ENCODE results near the gene SRSF7. TPM values are rescaled to one million over a fixed set of nuclear protein-coding genes. Genes with fewer than 3 reads are reported as not detected.
"Not testable (repeated sequence)": the region's sequence is repeated elsewhere in the genome, so short reads cannot be mapped to it uniquely, and the experiment has no call there.

SRSF7 gene
- 274 TPM for polyA plus RNA-seq (2012; ENCODE audit: missing spikeins)

DNA sequence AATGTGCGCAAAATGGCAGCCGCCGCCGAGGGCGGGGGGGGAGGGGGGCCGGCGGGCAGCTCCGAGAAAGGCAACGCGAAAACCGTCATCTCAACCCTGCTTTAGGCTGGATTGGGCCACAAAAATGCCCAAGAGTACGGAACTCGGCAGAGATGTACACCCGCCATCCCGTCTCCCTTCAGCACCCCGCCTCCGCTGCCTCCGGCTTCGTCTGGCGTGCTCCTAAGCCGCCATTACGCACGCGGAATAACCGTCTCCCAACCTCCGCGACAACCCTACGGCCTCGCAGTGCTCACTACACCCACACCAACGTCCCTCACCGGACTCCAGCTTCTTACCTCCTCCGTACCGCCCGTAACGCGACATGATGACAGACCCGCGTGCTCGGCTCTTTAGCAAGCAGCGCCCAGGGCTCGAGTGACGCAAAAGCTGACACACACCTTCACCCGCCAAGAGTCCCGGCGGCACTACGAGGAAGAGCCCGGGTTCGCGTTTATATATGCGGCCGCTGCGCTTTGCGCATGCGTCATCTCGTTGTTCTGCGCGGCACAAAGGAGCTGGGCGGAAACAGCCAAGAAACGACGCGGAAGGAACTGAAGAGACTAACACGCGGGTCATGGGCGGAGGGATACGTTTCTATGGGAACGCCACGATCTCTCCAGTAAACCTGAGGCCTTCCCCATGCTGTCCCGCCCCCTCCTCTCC lies at the start of gene SRSF7:
SRSF7 (minus strand) TSS at position 471 of the 705 bp plus-strand sequence; CDS start at position 366, 105 bp downstream.
- DNase-seq (ENCODE audit: insufficient read length) (peak; percentile 86), FAIRE-seq (peak; percentile 99)
- TF ChIP-seq POLR2AphosphoS5 (IDR thresholded peaks at IDR 0.05; ENCODE audit: low read depth, low read length) = peak; percentile 100
- peak; percentile 100 for TF ChIP-seq POLR2A (IDR thresholded peaks at IDR 0.05; ENCODE audit: low read depth, low read length)
- TF ChIP-seq TAF1 (IDR thresholded peaks at IDR 0.05; ENCODE audit: borderline replicate concordance, low read depth, low read length) = peak; percentile 99

DNA sequence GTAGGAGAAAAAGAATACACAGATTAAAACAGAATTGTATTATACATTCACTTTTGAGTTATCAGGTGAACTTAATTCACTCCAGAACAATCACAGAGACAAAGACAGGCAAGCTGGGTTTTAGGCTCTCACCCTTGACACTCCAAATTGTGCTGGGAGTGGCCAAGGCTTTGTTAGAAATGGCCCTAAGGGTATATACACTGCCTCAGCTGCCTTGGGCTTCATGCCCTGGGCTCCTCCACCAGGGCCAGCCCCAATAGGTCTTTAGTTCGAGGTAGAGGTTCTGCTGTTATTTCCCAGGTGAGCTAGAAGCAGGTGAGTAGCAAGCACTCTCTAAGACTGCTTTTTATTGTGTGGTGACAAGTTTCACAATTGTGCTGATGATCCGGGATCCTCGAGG lies 46.8 kb upstream of the SRSF7 start:
- DNase-seq (ENCODE audit: insufficient read length) (no peak), FAIRE-seq (no peak)
- no peak for TF ChIP-seq POLR2AphosphoS5 (IDR thresholded peaks at IDR 0.05; ENCODE audit: low read depth, low read length)
- TF ChIP-seq TAF1 (IDR thresholded peaks at IDR 0.05; ENCODE audit: borderline replicate concordance, low read depth, low read length) = no peak
- TF ChIP-seq POLR2A (IDR thresholded peaks at IDR 0.05; ENCODE audit: low read depth, low read length) = no peak

DNA sequence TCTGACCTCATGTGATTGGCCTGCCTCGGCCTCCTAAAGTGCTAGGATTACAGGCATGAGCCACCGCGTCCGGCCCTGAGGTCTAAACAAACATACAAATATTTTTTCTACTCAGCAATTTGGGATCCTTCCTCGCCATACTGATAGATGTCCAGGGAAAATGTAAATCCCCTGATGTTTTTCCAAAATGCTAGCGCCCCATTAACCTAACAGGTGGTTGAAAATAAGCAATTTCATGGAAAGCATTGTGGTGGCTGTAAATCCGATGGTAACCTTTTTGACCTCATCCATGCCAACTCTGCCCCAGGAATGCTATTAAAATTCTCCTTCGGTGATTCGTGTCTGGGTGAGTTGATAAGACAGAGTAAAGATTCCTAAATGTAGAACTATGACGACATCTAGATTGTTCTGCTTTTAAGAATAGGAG lies 46.1 kb upstream of the SRSF7 start:
- TF ChIP-seq POLR2A (IDR thresholded peaks at IDR 0.05; ENCODE audit: low read depth, low read length) = no peak
- no peak for TF ChIP-seq TAF1 (IDR thresholded peaks at IDR 0.05; ENCODE audit: borderline replicate concordance, low read depth, low read length)
- no peak for TF ChIP-seq POLR2AphosphoS5 (IDR thresholded peaks at IDR 0.05; ENCODE audit: low read depth, low read length)
- DNase-seq (ENCODE audit: insufficient read length) (no peak), FAIRE-seq (no peak)

DNA sequence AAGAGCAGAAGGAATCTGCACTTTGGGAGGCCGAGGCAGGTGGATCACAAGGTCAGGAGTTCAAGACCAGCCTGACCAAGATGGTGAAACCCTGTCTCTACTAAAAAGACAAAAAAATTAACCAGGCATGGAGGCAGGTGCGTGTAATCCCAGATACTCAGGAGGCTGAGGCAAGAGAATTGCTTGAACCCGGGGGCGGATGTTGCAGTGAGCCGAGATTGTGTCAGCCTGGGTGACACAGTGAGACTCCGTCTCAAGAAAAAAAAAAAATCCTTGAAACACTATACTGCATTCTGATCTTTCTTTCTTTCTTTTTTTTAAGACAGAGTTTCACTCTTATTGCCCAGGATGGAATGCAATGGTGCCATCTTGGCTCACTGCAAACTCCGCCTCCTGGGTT lies 43.9 kb upstream of the SRSF7 start:
- DNase-seq (ENCODE audit: insufficient read length); FAIRE-seq: not testable (repeated sequence)

DNA sequence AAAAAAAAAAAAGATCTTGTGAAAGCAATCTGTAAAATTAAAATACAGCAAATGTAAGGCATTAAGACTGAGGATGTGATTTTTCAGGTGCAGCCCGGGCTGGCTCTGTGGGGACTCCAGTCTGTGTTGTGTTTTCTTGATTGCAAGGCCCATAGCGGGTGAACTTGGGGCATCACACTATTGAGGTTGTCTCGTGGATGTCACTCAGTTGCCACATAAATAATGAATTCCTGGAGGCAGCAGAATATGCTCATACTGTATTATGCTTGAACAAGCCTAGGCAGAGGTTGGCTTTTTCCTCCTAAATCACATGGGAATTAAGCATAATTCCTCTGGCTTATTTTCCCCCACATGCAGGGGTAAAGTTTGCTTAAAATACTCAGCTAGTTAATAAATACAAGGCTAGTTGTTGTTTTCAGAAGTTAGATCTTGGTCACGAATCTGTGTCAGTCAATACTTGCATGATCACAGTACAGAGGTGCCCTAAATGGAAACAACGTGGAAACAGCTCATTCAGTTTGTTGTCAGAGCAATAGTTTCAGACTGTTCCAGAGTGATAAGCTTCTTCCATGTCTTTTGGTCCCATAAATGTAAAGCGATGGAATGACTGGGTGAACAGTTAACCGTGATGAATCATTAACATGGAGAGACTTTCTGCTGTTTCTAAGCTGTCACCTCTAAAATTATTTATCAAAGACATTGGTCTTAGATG lies 43.2 kb upstream of the SRSF7 start:
- DNase-seq (ENCODE audit: insufficient read length) (no peak), FAIRE-seq (no peak)
- TF ChIP-seq POLR2A (IDR thresholded peaks at IDR 0.05; ENCODE audit: low read depth, low read length) (no peak), TAF1 (IDR thresholded peaks at IDR 0.05; ENCODE audit: borderline replicate concordance, low read depth, low read length) (no peak), POLR2AphosphoS5 (IDR thresholded peaks at IDR 0.05; ENCODE audit: low read depth, low read length) (no peak)

DNA sequence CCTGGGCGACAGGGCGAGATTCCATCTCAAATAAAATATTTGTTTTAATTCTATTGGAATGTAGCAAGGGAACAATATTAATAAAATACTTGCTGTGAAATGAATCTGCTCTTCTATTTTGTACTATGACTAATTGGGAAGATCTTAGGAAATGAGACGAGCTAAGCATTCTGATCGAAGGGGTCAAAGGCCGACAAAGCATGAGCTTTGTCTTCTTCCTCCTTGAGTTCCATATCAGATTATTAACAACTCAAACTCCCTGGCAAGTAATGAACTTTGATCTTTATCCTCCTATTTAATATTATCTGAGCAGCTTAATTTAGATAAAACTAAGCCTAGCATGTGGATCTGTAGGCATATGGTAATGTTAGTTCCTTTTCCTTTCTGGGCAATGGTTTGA lies 42.4 kb upstream of the SRSF7 start:
- no peak for FAIRE-seq
- no peak for TF ChIP-seq POLR2AphosphoS5 (IDR thresholded peaks at IDR 0.05; ENCODE audit: low read depth, low read length)
- no peak for TF ChIP-seq POLR2A (IDR thresholded peaks at IDR 0.05; ENCODE audit: low read depth, low read length)
- no peak for TF ChIP-seq TAF1 (IDR thresholded peaks at IDR 0.05; ENCODE audit: borderline replicate concordance, low read depth, low read length)
- DNase-seq (ENCODE audit: insufficient read length) = no peak

DNA sequence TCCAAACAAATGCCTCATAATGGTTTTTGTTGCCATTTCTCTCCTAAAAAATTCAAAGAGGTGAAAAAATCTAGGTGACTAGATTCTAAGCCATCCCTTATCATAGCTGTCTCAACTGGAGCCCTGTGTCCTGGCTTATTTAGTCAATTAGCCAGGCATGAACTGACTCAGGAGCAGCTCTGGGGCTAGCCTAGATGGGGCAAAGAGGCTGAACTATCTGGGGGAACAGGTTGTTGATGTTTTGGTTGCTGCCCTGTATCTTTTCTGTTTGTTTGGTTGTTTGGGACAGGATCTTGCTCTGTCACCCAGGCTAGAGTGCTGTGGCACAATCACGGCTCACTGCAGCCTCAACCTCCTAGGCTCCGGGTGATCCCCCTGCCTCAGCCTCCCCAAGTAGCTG lies 41.6 kb upstream of the SRSF7 start:
- no peak for TF ChIP-seq TAF1 (IDR thresholded peaks at IDR 0.05; ENCODE audit: borderline replicate concordance, low read depth, low read length)
- no peak for DNase-seq (ENCODE audit: insufficient read length)
- FAIRE-seq = no peak

DNA sequence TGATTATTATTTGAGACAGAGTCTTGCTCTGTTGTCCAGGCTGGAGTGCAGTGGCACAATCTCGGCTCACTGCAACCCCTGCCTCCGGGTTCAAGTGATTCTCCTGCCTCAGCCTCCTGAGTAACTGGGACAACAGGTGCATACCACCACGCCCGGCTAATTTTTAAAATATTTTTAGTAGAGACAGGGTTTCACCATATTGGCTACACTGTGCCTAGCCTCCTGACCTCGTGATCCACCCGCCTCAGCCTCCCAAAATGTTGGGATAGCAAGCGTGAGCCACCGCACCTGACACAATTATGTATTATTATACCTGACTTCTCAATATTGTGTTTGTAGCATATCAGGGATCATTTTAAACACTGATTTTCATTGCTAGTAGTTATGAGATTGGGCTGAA lies 41.2 kb upstream of the SRSF7 start:
- DNase-seq (ENCODE audit: insufficient read length); FAIRE-seq: not testable (repeated sequence)

DNA sequence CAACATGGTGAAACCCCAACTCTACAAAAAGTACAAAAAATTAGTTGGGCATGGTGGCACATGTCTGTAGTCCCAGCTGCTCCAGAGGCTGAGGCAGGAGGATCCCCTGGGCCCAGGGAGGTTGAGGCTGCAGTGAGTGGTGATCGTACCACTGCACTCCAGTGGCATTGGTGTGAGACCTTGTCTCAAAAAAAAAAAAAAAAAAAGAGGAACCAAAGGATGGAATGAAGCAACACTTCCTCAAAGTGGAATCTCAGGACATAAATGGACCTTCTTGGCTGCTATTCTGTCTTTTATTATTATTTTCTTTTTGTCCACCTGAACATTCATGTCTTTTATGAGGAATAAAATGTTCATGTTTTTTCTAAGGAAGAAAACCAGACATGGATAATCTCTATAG lies 40.6 kb upstream of the SRSF7 start:
- TF ChIP-seq TAF1 (IDR thresholded peaks at IDR 0.05; ENCODE audit: borderline replicate concordance, low read depth, low read length) (no peak), POLR2AphosphoS5 (IDR thresholded peaks at IDR 0.05; ENCODE audit: low read depth, low read length) (no peak), POLR2A (IDR thresholded peaks at IDR 0.05; ENCODE audit: low read depth, low read length) (no peak)
- DNase-seq (ENCODE audit: insufficient read length) (no peak), FAIRE-seq (no peak)

DNA sequence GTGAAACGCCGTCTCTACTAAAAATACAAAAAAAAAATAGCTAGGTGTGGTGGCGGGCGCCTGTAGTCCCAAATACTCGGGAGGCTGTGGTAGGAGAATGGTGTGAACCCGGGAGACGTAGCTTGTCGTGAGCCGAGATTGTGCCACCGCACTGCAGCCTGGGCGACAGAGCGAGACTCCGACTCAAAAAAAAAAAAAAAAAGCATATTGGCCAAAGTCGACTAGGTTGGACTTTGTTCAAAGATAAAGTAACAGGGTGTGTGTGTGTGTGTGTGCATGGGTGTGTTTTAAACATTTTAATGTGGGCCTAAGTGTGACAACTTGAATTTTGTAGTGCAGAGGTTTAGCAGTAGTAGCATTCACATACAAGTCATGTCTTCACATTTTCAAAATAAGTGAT lies 38.5 kb upstream of the SRSF7 start:
- no peak for DNase-seq (ENCODE audit: insufficient read length)
- no peak for FAIRE-seq
- TF ChIP-seq POLR2AphosphoS5 (IDR thresholded peaks at IDR 0.05; ENCODE audit: low read depth, low read length) (no peak), TAF1 (IDR thresholded peaks at IDR 0.05; ENCODE audit: borderline replicate concordance, low read depth, low read length) (no peak), POLR2A (IDR thresholded peaks at IDR 0.05; ENCODE audit: low read depth, low read length) (no peak)

DNA sequence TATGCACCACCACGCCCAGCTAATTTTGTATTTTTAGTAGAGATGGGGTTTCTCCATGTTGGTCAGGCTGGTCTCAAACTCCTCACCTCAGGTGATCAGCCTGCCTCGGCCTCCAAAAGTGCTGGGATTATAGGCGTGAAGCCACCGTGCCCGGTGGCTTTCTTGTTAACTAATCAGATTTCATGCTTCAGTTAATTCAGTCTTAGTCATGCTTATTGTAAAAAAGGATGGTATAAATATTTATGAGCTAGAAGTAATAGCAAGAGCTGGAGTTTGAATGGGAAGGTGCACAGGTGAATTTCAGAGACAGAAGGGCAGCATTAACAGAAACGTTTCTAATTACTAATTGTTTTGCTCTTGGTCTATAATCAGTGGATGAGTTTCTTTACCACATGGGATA lies 37.1 kb upstream of the SRSF7 start:
- no peak for DNase-seq (ENCODE audit: insufficient read length)
- FAIRE-seq = no peak
- TF ChIP-seq TAF1 (IDR thresholded peaks at IDR 0.05; ENCODE audit: borderline replicate concordance, low read depth, low read length) (no peak), POLR2AphosphoS5 (IDR thresholded peaks at IDR 0.05; ENCODE audit: low read depth, low read length) (no peak), POLR2A (IDR thresholded peaks at IDR 0.05; ENCODE audit: low read depth, low read length) (no peak)

DNA sequence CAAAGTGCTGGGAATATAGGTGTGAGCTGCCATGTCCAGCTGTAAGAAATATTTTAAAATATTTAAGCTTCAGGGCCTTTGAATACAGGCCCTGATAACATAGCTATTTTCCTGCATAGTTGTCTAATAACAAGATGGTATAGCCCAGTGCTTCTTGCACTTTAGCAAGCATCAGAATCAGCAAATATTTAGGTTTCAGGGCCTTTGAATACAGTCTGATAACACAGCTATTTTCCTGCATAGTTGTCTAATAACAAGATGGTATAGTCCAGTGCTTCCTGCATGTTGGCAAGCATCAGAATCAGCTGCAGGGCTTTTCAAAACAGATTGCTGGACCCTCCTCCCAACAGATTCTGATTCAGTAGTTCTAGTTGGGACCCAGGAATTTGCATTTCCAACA lies 32.4 kb upstream of the SRSF7 start:
- no peak for FAIRE-seq
- no peak for DNase-seq (ENCODE audit: insufficient read length)
- no peak for TF ChIP-seq TAF1 (IDR thresholded peaks at IDR 0.05; ENCODE audit: borderline replicate concordance, low read depth, low read length)
- TF ChIP-seq POLR2AphosphoS5 (IDR thresholded peaks at IDR 0.05; ENCODE audit: low read depth, low read length) = no peak
- TF ChIP-seq POLR2A (IDR thresholded peaks at IDR 0.05; ENCODE audit: low read depth, low read length) = no peak

Measured in GM12892 (cell line).